ENCODE measurements around the gene ARPC5.
A peak's percentile ranks its signal among the peaks of the same experiment; 100 is the strongest.

The ARPC5 gene

GRCh38 chr1:183676586-183677189, 41.1 kb upstream of the ARPC5 start:
- ATAC-seq, result peak; percentile 86
- TF ChIP-seq PPARA (CRISPR knock-in tag; IDR thresholded peaks at IDR 0.05; ENCODE audit: borderline replicate concordance) (no peak), ZFP3 (CRISPR knock-in tag; IDR thresholded peaks at IDR 0.05) (no peak), POU6F1 (CRISPR knock-in tag; IDR thresholded peaks at IDR 0.05; ENCODE audit: borderline replicate concordance, low read depth) (no peak), ZNF8 (CRISPR knock-in tag; IDR thresholded peaks at IDR 0.05) (no peak), BACH2 (CRISPR knock-in tag; IDR thresholded peaks at IDR 0.05; ENCODE audit: borderline replicate concordance) (no peak)

- no peak; the same call in 1 of the 3 replicates for ATAC-seq
Measured at GRCh38 chr1:183675883-183676585, 40.5 kb upstream of the ARPC5 start.

GRCh38 chr1:183675381-183675780, 39.8 kb upstream of the ARPC5 start:
- TF ChIP-seq TCF4 (CRISPR knock-in tag; IDR thresholded peaks at IDR 0.05; ENCODE audit: borderline replicate concordance) (no peak), ISL1 (CRISPR knock-in tag; IDR thresholded peaks at IDR 0.05) (peak; percentile 59; the same call in 1 of the 2 replicates)
- no peak for ATAC-seq

More at GRCh38 chr1:183675883-183676585, 40.5 kb upstream of the ARPC5 start:
- TF ChIP-seq SNAI2 (CRISPR knock-in tag; IDR thresholded peaks at IDR 0.05), result no peak
- TF ChIP-seq ISL1 (CRISPR knock-in tag; IDR thresholded peaks at IDR 0.05), result no peak
- TF ChIP-seq GLIS3 (CRISPR knock-in tag; IDR thresholded peaks at IDR 0.05), result no peak
- no peak for TF ChIP-seq ZC3H10 (CRISPR knock-in tag; IDR thresholded peaks at IDR 0.05)
- TF ChIP-seq TCF4 (CRISPR knock-in tag; IDR thresholded peaks at IDR 0.05; ENCODE audit: borderline replicate concordance), result no peak
- no peak for TF ChIP-seq RARB (CRISPR knock-in tag; IDR thresholded peaks at IDR 0.05)
- TF ChIP-seq ZFP30 (CRISPR knock-in tag; IDR thresholded peaks at IDR 0.05), result no peak
- TF ChIP-seq POU6F1 (CRISPR knock-in tag; IDR thresholded peaks at IDR 0.05; ENCODE audit: borderline replicate concordance, low read depth), result no peak
- TF ChIP-seq PATZ1 (CRISPR knock-in tag; IDR thresholded peaks at IDR 0.05; ENCODE audit: borderline replicate concordance), result no peak
- TF ChIP-seq ARNTL (CRISPR knock-in tag; IDR thresholded peaks at IDR 0.05; ENCODE audit: borderline replicate concordance, low read depth), result no peak
- no peak for TF ChIP-seq ZNF565 (CRISPR knock-in tag; conservative IDR thresholded peaks at IDR 0.05; ENCODE audit: low read depth)
- no peak for TF ChIP-seq TOX (CRISPR knock-in tag; IDR thresholded peaks at IDR 0.05; ENCODE audit: borderline replicate concordance)
- TF ChIP-seq ZNF8 (CRISPR knock-in tag; IDR thresholded peaks at IDR 0.05), result no peak
- TF ChIP-seq CSRNP3 (CRISPR knock-in tag; IDR thresholded peaks at IDR 0.05), result no peak
- no peak for TF ChIP-seq ESRRG (CRISPR knock-in tag; IDR thresholded peaks at IDR 0.05)

GRCh38 chr1:183674886-183675285, 39.3 kb upstream of the ARPC5 start:
- TF ChIP-seq TSHZ2 (CRISPR knock-in tag; IDR thresholded peaks at IDR 0.05) (no peak), CREB5 (CRISPR knock-in tag; IDR thresholded peaks at IDR 0.05; ENCODE audit: low read depth) (no peak), TCF4 (CRISPR knock-in tag; IDR thresholded peaks at IDR 0.05; ENCODE audit: borderline replicate concordance) (no peak), ZNF8 (CRISPR knock-in tag; IDR thresholded peaks at IDR 0.05) (no peak), BACH2 (CRISPR knock-in tag; IDR thresholded peaks at IDR 0.05; ENCODE audit: borderline replicate concordance) (no peak), PATZ1 (CRISPR knock-in tag; IDR thresholded peaks at IDR 0.05; ENCODE audit: borderline replicate concordance) (no peak), ESRRG (CRISPR knock-in tag; IDR thresholded peaks at IDR 0.05) (no peak), PPARA (CRISPR knock-in tag; IDR thresholded peaks at IDR 0.05; ENCODE audit: borderline replicate concordance) (no peak), CSDC2 (CRISPR knock-in tag; IDR thresholded peaks at IDR 0.05) (no peak), ZFP3 (CRISPR knock-in tag; IDR thresholded peaks at IDR 0.05) (no peak)
- ATAC-seq, result no peak

All from SK-N-SH treated with all-trans-retinoic acid at 6 μM for 48 hours (cell line).